ENCODE results near the gene SPARC.
A peak's percentile ranks its signal among the peaks of the same experiment; 100 is the strongest.

SPARC gene

GRCh38 chr5:151624476-151624875 lies 62.2 kb downstream of the SPARC start:
- DNase-seq (ENCODE audit: low read depth in 2 of 2): no peak

GRCh38 chr5:151622367-151623088 lies 64.2 kb downstream of the SPARC start:
- no peak for DNase-seq (ENCODE audit: low read depth in 2 of 2)

- DNase-seq (ENCODE audit: low read depth in 2 of 2): no peak
These were observed 66.3 kb downstream of the SPARC start for GRCh38 chr5:151620461-151620840.

GRCh38 chr5:151619812-151620460 lies 66.8 kb downstream of the SPARC start:
- DNase-seq (ENCODE audit: low read depth in 2 of 2): no peak

- DNase-seq (ENCODE audit: low read depth in 2 of 2): no peak
These were observed 67.8 kb downstream of the SPARC start for GRCh38 chr5:151618907-151619306.

- no peak for DNase-seq (ENCODE audit: low read depth in 2 of 2)
These were observed 68.6 kb downstream of the SPARC start for GRCh38 chr5:151617841-151618710.

- DNase-seq (ENCODE audit: low read depth in 2 of 2): no peak
These were observed 69.3 kb downstream of the SPARC start for GRCh38 chr5:151617383-151617840.

- DNase-seq (ENCODE audit: low read depth in 2 of 2): no peak
These were observed 71.3 kb downstream of the SPARC start for GRCh38 chr5:151615431-151615830.

- DNase-seq (ENCODE audit: low read depth in 2 of 2): no peak
These were observed 72.2 kb downstream of the SPARC start for GRCh38 chr5:151614565-151614964.

GRCh38 chr5:151612689-151613427 lies 73.9 kb downstream of the SPARC start:
- peak in 1 of 2 donors; percentile 27 for DNase-seq (ENCODE audit: low read depth in 2 of 2)

- DNase-seq (ENCODE audit: low read depth in 2 of 2): no peak
These were observed 75.5 kb downstream of the SPARC start for GRCh38 chr5:151611127-151611775.
